Measurements from ENCODE around the gene EP400.
"Not testable (repeated sequence)": the region's sequence is repeated elsewhere in the genome, so short reads cannot be mapped to it uniquely, and the experiment has no call there.

The EP400 gene

GRCh38 chr12:132024758-132025157, 75.0 kb downstream of the EP400 start:
- no peak for DNase-seq

- DNase-seq, result no peak
Measured at GRCh38 chr12:132025526-132025925, 75.8 kb downstream of the EP400 start.

- no peak for DNase-seq
Measured at GRCh38 chr12:132026061-132026795, 76.5 kb downstream of the EP400 start.

- no peak for DNase-seq
Measured at GRCh38 chr12:132026796-132027500, 77.2 kb downstream of the EP400 start.

- DNase-seq, result no peak
Measured at GRCh38 chr12:132027636-132028035, 77.9 kb downstream of the EP400 start.

- DNase-seq, result no peak
Measured at GRCh38 chr12:132028111-132028510, 78.4 kb downstream of the EP400 start.

GRCh38 chr12:132029503-132030300, 80.0 kb downstream of the EP400 start:
- no peak for DNase-seq

GRCh38 chr12:132030367-132031038, 80.8 kb downstream of the EP400 start:
- DNase-seq, result no peak

GRCh38 chr12:132033627-132034026, 83.9 kb downstream of the EP400 start:
- no peak for DNase-seq

GRCh38 chr12:132036063-132036683, 86.4 kb downstream of the EP400 start:
- no peak for DNase-seq

GRCh38 chr12:132040906-132041606, 91.3 kb downstream of the EP400 start:
- DNase-seq, result no peak

GRCh38 chr12:132043216-132043615, 93.5 kb downstream of the EP400 start:
- DNase-seq, result no peak

- DNase-seq, result no peak
Measured at GRCh38 chr12:132043770-132044467, 94.2 kb downstream of the EP400 start.

- no peak for DNase-seq
Measured at GRCh38 chr12:132044661-132045412, 95.1 kb downstream of the EP400 start.

GRCh38 chr12:132045751-132046150, 96.0 kb downstream of the EP400 start:
- DNase-seq, result no peak

- no peak for DNase-seq
Measured at GRCh38 chr12:132046561-132046960, 96.8 kb downstream of the EP400 start.

GRCh38 chr12:132047630-132048029, 97.9 kb downstream of the EP400 start:
- not testable (repeated sequence) for DNase-seq

- no peak for DNase-seq
Measured at GRCh38 chr12:132049442-132049841, 99.7 kb downstream of the EP400 start.

GRCh38 chr12:132049876-132050275, 100.1 kb downstream of the EP400 start:
- DNase-seq, result no peak

GRCh38 chr12:132051718-132052117, 102.0 kb downstream of the EP400 start:
- DNase-seq, result not testable (repeated sequence)
